Coronary artery (tissue), 2 donors: ENCODE results near the gene CCM2.

Experiments used
- DNase-seq: peaks from one replicate; pipeline ENCODE4 v3.0.0-alpha.2; 2017; ENCODE audit warnings: low spot score
- H3K27ac ChIP-seq, 2 donors: fragments of 200-600 bp; sonication (generic); one replicate each; pipeline ENCODE4 v1.5.1; 2016 to 2019
- H3K4me3 ChIP-seq: fragments of 200-600 bp; sonication (generic); 2 replicates; pipeline ENCODE4 v1.5.1; 2016; ENCODE audit warnings: mild to moderate bottlenecking, moderate library complexity
- TF ChIP-seq, protein P1 (sequence below): fragments of 200-600 bp; sonication (generic); IDR thresholded peaks from one replicate; pipeline ENCODE4 v1.5.1; 2019; ENCODE audit warnings: antibody characterized with exemption

Gene CCM2

DNA sequence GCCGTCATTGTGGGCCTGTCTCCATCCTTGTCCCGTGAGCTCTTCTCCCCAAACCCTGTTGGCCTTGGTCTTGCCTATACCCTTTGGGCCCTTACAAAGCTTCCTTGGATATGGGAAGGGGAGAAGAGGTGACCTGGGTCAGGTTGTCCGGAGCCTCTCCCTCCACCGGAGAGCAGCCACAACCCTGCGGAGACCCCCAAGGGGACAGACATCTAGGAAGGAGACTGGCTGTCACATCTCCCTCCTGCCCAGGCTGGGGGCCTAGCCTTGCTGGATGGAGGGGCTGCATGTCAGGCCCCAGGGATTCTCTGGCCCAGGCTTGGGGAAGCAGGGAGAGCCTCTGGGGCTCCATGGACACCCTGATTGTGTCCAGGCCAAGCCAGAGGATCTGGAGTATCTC, 76.9 kb downstream of the CCM2 start:
- TF ChIP-seq, protein P1, sequence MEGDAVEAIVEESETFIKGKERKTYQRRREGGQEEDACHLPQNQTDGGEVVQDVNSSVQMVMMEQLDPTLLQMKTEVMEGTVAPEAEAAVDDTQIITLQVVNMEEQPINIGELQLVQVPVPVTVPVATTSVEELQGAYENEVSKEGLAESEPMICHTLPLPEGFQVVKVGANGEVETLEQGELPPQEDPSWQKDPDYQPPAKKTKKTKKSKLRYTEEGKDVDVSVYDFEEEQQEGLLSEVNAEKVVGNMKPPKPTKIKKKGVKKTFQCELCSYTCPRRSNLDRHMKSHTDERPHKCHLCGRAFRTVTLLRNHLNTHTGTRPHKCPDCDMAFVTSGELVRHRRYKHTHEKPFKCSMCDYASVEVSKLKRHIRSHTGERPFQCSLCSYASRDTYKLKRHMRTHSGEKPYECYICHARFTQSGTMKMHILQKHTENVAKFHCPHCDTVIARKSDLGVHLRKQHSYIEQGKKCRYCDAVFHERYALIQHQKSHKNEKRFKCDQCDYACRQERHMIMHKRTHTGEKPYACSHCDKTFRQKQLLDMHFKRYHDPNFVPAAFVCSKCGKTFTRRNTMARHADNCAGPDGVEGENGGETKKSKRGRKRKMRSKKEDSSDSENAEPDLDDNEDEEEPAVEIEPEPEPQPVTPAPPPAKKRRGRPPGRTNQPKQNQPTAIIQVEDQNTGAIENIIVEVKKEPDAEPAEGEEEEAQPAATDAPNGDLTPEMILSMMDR = no peak
- no peak overlapping the region for H3K4me3 ChIP-seq
- H3K27ac ChIP-seq = no peak overlapping the region
- DNase-seq = no peak

DNA sequence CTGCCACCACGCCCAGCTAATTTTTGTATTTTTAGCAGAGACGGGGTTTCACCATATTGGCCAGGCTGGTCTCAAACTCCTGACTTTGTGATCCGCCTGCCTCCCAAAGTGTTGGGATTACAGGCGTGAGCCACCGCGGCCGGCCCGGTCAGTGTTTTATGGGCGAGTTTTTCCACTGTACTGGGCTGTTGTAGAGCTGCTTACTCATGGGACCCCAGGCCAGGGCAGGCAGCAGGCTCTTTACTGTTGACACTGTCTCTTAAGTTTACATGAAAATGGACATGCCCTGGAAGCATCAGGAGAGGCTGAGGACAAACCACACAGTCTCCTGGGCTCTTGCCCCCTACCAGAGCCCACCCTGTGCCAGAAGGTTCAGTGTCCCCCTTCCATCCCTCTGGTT, 77.6 kb downstream of the CCM2 start:
- no peak for DNase-seq
- Histone ChIP-seq H3K4me3 (no peak overlapping the region), H3K27ac (no peak overlapping the region)
- TF ChIP-seq, protein P1 = no peak

DNA sequence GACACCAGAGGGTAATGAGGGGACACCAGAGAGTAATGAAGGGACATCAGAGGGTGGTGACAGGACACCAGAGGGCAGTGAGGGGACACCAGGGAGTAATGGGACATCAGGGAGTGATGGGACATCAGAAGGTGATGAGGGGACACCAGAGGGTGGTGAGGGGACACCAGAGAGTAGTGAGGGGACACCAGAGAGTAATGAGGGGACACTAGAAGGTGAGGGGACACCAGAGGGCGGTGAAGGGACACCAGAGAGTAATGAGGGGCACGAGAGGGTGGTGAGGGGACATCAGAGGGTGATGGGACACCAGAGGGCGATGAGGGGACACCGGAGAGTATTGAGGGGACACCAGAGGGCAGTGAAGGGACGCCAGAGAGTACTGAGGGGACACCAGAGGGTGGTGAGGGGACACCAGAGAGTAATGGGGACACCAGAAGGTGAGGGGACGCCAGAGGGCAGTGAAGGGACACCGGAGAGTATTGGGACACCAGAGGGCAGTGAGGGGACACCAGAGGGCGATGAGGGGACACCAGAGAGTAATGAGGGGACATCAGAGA, 78.2 kb downstream of the CCM2 start:
- TF ChIP-seq, protein P1 = no peak
- no peak overlapping the region for H3K4me3 ChIP-seq
- no peak overlapping the region for H3K27ac ChIP-seq
- no peak for DNase-seq

DNA sequence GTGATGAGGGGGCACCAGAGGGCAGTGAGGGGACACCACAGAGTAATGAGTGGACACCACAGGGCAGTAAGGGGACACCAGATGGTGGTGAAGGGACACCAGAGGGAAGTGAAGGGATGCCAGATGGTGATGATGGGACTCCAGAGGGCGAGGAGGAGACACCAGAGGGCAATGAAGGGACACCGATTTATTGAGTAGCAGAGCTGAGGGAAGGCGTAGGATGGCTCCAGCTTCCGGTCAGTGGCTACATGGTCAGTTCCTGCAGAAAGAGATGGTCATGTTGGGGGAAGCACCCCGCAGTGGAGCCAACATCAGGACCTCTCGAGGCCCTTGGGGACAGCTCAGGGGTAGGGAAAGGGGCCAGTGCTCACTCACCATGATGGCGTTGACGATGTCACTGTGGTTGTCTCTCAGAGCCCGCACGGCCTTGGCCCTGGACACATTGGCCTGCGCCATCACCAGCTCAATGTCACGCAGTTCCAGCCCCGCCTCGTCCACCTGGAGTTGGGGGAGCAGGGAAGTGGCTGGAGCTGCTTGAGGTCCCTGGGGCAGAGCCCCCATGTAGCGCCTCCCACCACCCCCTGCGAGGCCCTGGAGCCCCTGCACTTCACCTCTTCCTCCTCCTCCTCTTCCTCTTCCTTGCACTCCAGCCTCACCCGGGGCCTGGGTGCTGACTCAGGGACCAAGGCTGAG, 80.4 kb downstream of the CCM2 start:
- DNase-seq = no peak
- TF ChIP-seq, protein P1 = no peak
- Histone ChIP-seq H3K27ac (no peak overlapping the region), H3K4me3 (no peak overlapping the region)

DNA sequence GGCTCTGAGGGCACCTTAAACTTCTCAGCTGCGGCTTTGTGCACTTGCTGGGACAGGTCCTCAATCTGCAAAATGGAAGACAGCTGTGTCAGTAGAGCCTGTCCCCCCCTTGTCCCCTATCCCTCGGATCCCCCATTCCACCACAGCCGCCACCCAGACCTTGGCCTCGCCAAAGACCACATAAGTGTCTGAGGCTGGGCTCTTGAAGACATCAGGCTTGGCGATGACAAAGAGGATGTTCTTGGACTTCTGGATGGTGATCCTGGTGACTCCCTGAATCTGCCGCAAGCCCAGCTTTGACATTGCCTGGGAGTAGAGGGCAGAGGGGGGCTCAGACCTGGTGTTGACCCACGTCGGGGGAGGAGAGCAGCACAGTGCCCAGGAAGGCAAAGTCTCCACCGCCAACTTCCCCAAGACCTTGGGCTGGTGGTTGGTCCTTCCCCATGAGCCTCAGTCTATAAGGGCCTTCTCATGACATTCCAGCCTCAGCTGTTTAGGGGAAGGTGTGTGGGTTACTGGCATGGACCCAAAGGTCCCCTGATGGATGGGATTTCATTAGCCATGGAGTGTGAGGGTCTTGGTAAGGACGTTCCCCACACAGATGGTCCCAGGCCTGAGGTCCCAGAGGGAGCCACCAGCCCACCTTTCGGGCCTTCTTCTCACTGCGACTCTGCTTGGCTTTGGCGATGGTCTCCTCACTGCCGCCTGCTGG, 81.1 kb downstream of the CCM2 start:
- H3K27ac ChIP-seq = no peak overlapping the region
- no peak overlapping the region for H3K4me3 ChIP-seq
- peak; percentile 68 for DNase-seq
- TF ChIP-seq, protein P1 = no peak

DNA sequence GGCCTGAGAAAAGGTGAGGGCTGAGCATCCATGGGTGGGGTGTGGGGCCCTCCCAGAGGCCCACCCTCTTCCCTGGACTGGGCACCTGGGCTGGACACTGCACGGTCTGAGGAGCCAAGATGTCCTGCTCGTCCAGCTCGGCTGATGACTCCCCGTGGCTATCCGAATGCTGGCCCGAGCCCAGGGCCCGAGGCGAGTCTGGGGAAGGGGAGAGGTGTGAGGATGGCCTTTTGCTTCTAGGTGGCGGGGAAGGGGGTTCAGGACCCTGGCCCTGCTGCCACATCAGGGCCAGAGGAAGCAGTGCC, 81.6 kb downstream of the CCM2 start:
- TF ChIP-seq, protein P1 = no peak
- Histone ChIP-seq H3K4me3 (no peak overlapping the region), H3K27ac (no peak overlapping the region)
- DNase-seq = peak; percentile 67
